Psoas muscle (tissue), 8 donors: ENCODE results near the gene SLC44A1. TPM values are rescaled to one million over a fixed set of nuclear protein-coding genes. Genes with fewer than 3 reads are reported as not detected.

Source experiments
- ATAC-seq, 4 donors: fragments of 200-7000 bp; cut with Tn5 transposase; one replicate each; pipeline ENCODE4 v1.9.1; 2020; ENCODE audit warnings: moderate library complexity in 3 of 4, mild to moderate bottlenecking in 2 of 4
- DNase-seq, 2 donors: peaks; one replicate each; pipeline ENCODE4 v3.0.0-alpha.2; 2020
- H3K27ac ChIP-seq: fragments of 200-600 bp; one replicate; pipeline ENCODE4 v1.8.0; 2022
- H3K27me3 ChIP-seq, 3 donors: fragments of 200-600 bp in 1 of 3; one replicate each; pipeline versions ENCODE4 v1.6.1 to v1.8.0; 2013 to 2022; ENCODE audit warnings: low read length in 2 of 3, mild to moderate bottlenecking in 2 of 3, moderate library complexity in 1 of 3; ENCODE audit not compliant: insufficient read depth in 3 of 3
- H3K36me3 ChIP-seq, 2 donors: fragments of 200-600 bp in 1 of 2; one replicate each; pipeline versions ENCODE4 v1.6.1 to v1.8.0; 2013 to 2022; ENCODE audit warnings: low read depth in 1 of 2, mild to moderate bottlenecking in 1 of 2, moderate library complexity in 1 of 2; ENCODE audit not compliant: insufficient read depth in 1 of 2
- H3K4me1 ChIP-seq: fragments of 200-600 bp; one replicate; pipeline ENCODE4 v1.8.0; 2022
- H3K4me3 ChIP-seq: fragments of 200-600 bp; one replicate; pipeline ENCODE4 v1.8.0; 2022; ENCODE audit warnings: mild to moderate bottlenecking
- H3K9me3 ChIP-seq: fragments of 200-600 bp; one replicate; pipeline ENCODE4 v1.8.0; 2022
- WGBS, 3 donors: extraction: QIAGEN DNeasy Blood & Tissue Kit; methylation state at CpG; one replicate each; pipeline versions ENCODE4 v1.1.6 to v1.1.7; 2013; 5-methylcytosine and 5-hydroxymethylcytosine counted together
- intact Hi-C, 2 donors: fragments of 100-400 bp; cut with DNase I; formaldehyde crosslinking; loops; one replicate each; pipeline versions ENCODE4 v1.11.0 to v1.14.2; 2022
- long read RNA-seq, 2 donors: library from polyadenylated mRNA; unstranded; transcript quantifications; one replicate each; pipeline ENCODE4 v2.0.0, GENCODE V29; 2021
- polyA plus RNA-seq, 3 donors: library from polyadenylated mRNA; stranded (reverse); fragments of 200-250 nt; gene quantifications; one replicate each; pipeline ENCODE4 v1.2.3, GENCODE V29; 2013
- total RNA-seq, 4 donors: library from RNA; stranded (reverse); fragmentation: NEBNext Ultra II Directional in 2 of 4; extraction: Animal tissue kit (Norgen Biotek cat#: 25700) in 2 of 4; gene quantifications; one replicate each; pipeline versions ENCODE4 v1.2.1 to v1.2.4, GENCODE V29; 2021 to 2023
- TF ChIP-seq, protein P1 (sequence below): fragments of 200-600 bp; IDR thresholded peaks from one replicate; pipeline ENCODE4 v1.8.0; 2022; ENCODE audit warnings: antibody characterized with exemption
- donor health status: healthy with polysubstance abuse.
- donor health status: DM: no; HTN: no; CAD: no; lungs with moderate emphysema.
- donor health status: Bipolar disorder and iron deficiency.
- donor health status: healthy.
- donor health status: DM: yes; HTN: yes; CAD: no.
- donor health status: DM: no; HTN: no; CAD: no.
- donor health status: DM: no; HTN: no; CAD: no.
- donor health status: DM: yes; HTN: yes; CAD: no.

SLC44A1 gene
- total RNA-seq (10 to 100 TPM in 2 of 4 donors, 1 to 10 TPM in 2; 7.0 to 18.9 (median 9.8) TPM), polyA plus RNA-seq (1 to 10 TPM; 3.3 to 6.3 (median 4.0) TPM)
- long read RNA-seq, donor 1, full-length matches to known transcripts = 18 of 20 reads
- long read RNA-seq, donor 1, partial matches to known transcripts = 0 of 20 reads
- long read RNA-seq, donor 1, other reads (novel, unspliced or antisense) = 2 of 20 reads
- long read RNA-seq, donor 2, full-length matches to known transcripts = 19 of 25 reads
- long read RNA-seq, donor 2, partial matches to known transcripts = 1 of 25 reads
- long read RNA-seq, donor 2, other reads (novel, unspliced or antisense) = 5 of 25 reads

DNA sequence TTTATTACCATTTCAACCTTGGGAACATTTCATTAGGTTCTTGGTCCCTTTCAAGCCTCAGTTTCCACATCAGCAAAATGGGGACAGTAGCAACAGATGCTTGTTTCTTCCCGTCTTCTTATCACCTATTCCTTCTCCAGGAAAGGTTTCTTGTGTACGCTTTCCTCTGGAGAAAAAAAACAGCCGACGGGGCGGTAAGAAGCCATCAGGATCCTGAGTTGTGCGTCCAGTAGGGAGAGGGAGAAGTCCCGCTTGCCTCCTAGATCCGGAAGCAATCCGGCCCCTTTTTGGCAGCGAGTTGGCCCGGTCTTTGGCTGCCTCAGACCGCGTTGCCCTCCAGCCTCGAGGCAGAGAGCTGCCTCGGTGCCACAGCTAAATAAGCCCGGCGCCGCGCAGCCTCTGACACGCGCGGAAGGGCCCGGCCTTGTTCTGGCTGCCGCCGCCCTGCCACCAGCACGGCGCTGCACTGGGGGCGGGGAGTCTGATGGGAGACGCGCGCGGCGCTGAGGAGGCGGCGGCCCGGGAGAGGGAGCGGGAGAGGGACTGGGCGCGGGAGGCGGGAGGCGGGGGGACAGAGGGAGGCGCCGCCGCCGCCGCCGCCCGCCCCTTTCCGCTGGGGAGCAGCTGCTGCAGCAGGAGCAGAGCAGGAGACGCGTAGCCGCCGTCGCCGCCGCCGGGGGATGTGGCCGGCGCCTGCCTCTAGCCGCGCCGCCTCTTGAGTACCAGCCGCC, at the start of gene SLC44A1:
Gene SLC44A1, plus strand, starts transcription at position 649 of the 731 bp plus-strand sequence. CDS start 218 bp downstream, outside the sequence.
- TF ChIP-seq, protein P1, sequence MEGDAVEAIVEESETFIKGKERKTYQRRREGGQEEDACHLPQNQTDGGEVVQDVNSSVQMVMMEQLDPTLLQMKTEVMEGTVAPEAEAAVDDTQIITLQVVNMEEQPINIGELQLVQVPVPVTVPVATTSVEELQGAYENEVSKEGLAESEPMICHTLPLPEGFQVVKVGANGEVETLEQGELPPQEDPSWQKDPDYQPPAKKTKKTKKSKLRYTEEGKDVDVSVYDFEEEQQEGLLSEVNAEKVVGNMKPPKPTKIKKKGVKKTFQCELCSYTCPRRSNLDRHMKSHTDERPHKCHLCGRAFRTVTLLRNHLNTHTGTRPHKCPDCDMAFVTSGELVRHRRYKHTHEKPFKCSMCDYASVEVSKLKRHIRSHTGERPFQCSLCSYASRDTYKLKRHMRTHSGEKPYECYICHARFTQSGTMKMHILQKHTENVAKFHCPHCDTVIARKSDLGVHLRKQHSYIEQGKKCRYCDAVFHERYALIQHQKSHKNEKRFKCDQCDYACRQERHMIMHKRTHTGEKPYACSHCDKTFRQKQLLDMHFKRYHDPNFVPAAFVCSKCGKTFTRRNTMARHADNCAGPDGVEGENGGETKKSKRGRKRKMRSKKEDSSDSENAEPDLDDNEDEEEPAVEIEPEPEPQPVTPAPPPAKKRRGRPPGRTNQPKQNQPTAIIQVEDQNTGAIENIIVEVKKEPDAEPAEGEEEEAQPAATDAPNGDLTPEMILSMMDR = peak; percentile 16

DNA sequence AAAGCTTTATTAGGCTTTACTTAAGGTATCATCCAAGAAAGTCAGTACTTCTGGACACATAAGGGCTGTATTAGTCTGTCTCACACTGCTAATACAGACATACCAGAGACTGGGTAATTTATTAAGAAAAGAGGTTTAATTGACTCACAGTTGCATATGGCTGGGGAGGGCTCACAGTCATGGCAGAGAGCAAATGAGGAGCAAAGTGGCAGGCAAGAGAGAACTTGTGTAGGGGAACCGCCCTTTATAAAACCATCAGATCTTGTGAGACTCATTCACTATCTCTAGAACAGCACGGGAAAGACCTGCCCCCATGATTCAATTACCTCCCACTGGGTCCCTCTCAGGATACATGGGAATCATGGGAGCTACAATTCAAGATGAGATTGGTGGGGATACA, 49.2 kb upstream of the SLC44A1 start:
- Histone ChIP-seq H3K36me3 (no peaks in the 10 kb centered on the region), H3K4me3 (no peak overlapping the region), H3K27me3 (no peaks in the 10 kb centered on the region), H3K9me3 (no peaks in the 10 kb centered on the region), H3K4me1 (no peaks in the 10 kb centered on the region), H3K27ac (no peak overlapping the region)
- TF ChIP-seq, protein P1 = no peak
- intact Hi-C loops = no loop called here
- 69 to 83% (median 70%) methylated on average over 2 of the region's 2 CpGs for WGBS, 3 donors
- ATAC-seq (no peak), DNase-seq (no peak)

More for the DNA sequence above, at the start of gene SLC44A1:
- ATAC-seq (peak; percentile 98 to 99 (median 99)), DNase-seq (peak; percentile 99)
- Histone ChIP-seq H3K9me3 (no peaks in the 10 kb centered on the region), H3K4me1 (peaks cover 9% of the 10 kb centered on the region), H3K36me3 (no peaks in the 10 kb centered on the region), H3K27me3 (no peaks in the 10 kb centered on the region), H3K4me3 (peak within 1 kb of the TSS; percentile 83), H3K27ac (peak within 1 kb of the TSS; percentile 80)
- intact Hi-C loops = loop anchor here in 1 of 2 donors (5.0 kb wide), 1 partner anchor 317 kb away; the partner anchor contains the start of gene ABCA1
- WGBS, 3 donors = 2 to 4% (median 2%) methylated on average over 38 to 63 of the region's 63 CpGs

- TF ChIP-seq, protein P1 = no peak
- ATAC-seq (no peak), DNase-seq (no peak)
- WGBS, 3 donors = 91 to 97% (median 97%) methylated on average over 2 of the region's 2 CpGs
- Histone ChIP-seq H3K27ac (no peak overlapping the region), H3K36me3 (no peaks in the 10 kb centered on the region), H3K4me1 (no peaks in the 10 kb centered on the region), H3K9me3 (no peaks in the 10 kb centered on the region), H3K27me3 (no peaks in the 10 kb centered on the region), H3K4me3 (no peak overlapping the region)
- intact Hi-C loops = no loop called here
Measured at GRCh38 chr9:105198023-105198422, 46.4 kb upstream of the SLC44A1 start.

- Histone ChIP-seq H3K27me3 (no peaks in the 10 kb centered on the region), H3K9me3 (no peaks in the 10 kb centered on the region), H3K36me3 (no peaks in the 10 kb centered on the region), H3K4me3 (no peak overlapping the region), H3K4me1 (peaks cover 4% of the 10 kb centered on the region), H3K27ac (no peak overlapping the region)
- DNase-seq = no peak
- WGBS, 3 donors = 29 to 34% (median 33%) methylated on average over 1 of the region's 1 CpG
- intact Hi-C loops = no loop called here
- TF ChIP-seq, protein P1 = no peak
- peak in 1 of 4 donors; percentile 50 for ATAC-seq
Measured at GRCh38 chr9:105198865-105199264, 45.6 kb upstream of the SLC44A1 start.
